Activated CD4-positive, alpha-beta T cell treated with anti-CD3 and anti-CD28 coated beads for 36 hours (primary cell): Measurements from ENCODE around the gene PPM1B. TPM values are rescaled to one million over a fixed set of nuclear protein-coding genes. Genes with fewer than 3 reads are reported as not detected.
"Not testable (repeated sequence)": the region's sequence is repeated elsewhere in the genome, so short reads cannot be mapped to it uniquely, and the experiment has no call there.

Experiments used
- ATAC-seq: fragments of 200-7000 bp; cut with Tn5 transposase; one replicate; pipeline ENCODE4 v1.10.0; 2021; ENCODE audit warnings: mild to moderate bottlenecking, moderate library complexity
- CTCF ChIA-PET: fragments of 350-600 bp; sonication (Branson Sonifier 250); formaldehyde crosslinking; loops from one replicate; lab custom pipeline; 2021; ENCODE audit warnings: antibody characterized with exemption; lab: Charles Lee
- POLR2A ChIA-PET: fragments of 350-600 bp; sonication (Branson Sonifier 250); formaldehyde crosslinking; loops from one replicate; lab custom pipeline; 2021; ENCODE audit warnings: antibody characterized with exemption, inconsistent platforms; lab: Charles Lee
- DNase-seq: peaks from one replicate; pipeline ENCODE4 v3.0.0-alpha.2; 2020
- H3K27ac Mint-ChIP-seq: one replicate; pipeline ENCODE4 v1.8.0; 2021; ENCODE audit warnings: mixed read lengths
- H3K27me3 Mint-ChIP-seq: one replicate; pipeline ENCODE4 v1.8.0; 2021; ENCODE audit warnings: mixed read lengths
- H3K36me3 Mint-ChIP-seq: one replicate; pipeline ENCODE4 v1.8.0; 2021; ENCODE audit warnings: low read depth, mixed read lengths
- H3K4me1 Mint-ChIP-seq: one replicate; pipeline ENCODE4 v1.8.0; 2021; ENCODE audit warnings: mixed read lengths
- H3K4me3 Mint-ChIP-seq: one replicate; pipeline ENCODE4 v1.8.0; 2021; ENCODE audit warnings: mild to moderate bottlenecking, moderate library complexity, mixed read lengths
- H3K9me3 Mint-ChIP-seq: one replicate; pipeline ENCODE4 v1.8.0; 2021; ENCODE audit warnings: low read depth, mixed read lengths
- intact Hi-C, 2 experiments: fragments of 100-400 bp; cut with DNase I in 1 of 2; cut with micrococcal nuclease in 1 of 2; formaldehyde crosslinking; loops; one replicate each; pipeline versions ENCODE4 v1.14.2 to v1.15.1; 2022 to 2024; cut with DNase I, micrococcal nuclease
- total RNA-seq, 2 experiments: library from RNA; stranded (reverse); gene quantifications; one replicate each; pipeline ENCODE4 v1.2.3, GENCODE V29; 2021

PPM1B gene
- total RNA-seq, 2 experiments from 2014 or later, result 34.8 to 42.0 TPM

GRCh38 chr2:44200011-44200410 is 31.3 kb downstream of the PPM1B start:
- CTCF ChIA-PET, result no interaction called here
- H3K4me3 Mint-ChIP-seq, result no peak overlapping the region
- POLR2A ChIA-PET, result no interaction called here
- H3K27ac Mint-ChIP-seq, result no peak overlapping the region
- intact Hi-C loops, result no loop called here
- H3K36me3 Mint-ChIP-seq, result peaks cover 36% of the 10 kb centered on the region
- peaks cover 61% of the 10 kb centered on the region for H3K4me1 Mint-ChIP-seq
- H3K27me3 Mint-ChIP-seq, result no peaks in the 10 kb centered on the region
- DNase-seq (no peak), ATAC-seq (peak; percentile 60)
- H3K9me3 Mint-ChIP-seq, result peaks cover 5% of the 10 kb centered on the region

GRCh38 chr2:44200759-44201158 is 32.1 kb downstream of the PPM1B start:
- no peaks in the 10 kb centered on the region for H3K27me3 Mint-ChIP-seq
- intact Hi-C loops, result no loop called here
- ChIA-PET CTCF (no interaction called here), POLR2A (no interaction called here)
- H3K27ac Mint-ChIP-seq, result no peak overlapping the region
- DNase-seq (no peak), ATAC-seq (no peak)
- peaks cover 61% of the 10 kb centered on the region for H3K4me1 Mint-ChIP-seq
- H3K4me3 Mint-ChIP-seq, result no peak overlapping the region
- H3K9me3 Mint-ChIP-seq, result peaks cover 5% of the 10 kb centered on the region
- peaks cover 36% of the 10 kb centered on the region for H3K36me3 Mint-ChIP-seq

GRCh38 chr2:44201648-44202165 is 33.0 kb downstream of the PPM1B start:
- Mint-ChIP-seq H3K27me3 (no peaks in the 10 kb centered on the region), H3K4me3 (no peak overlapping the region), H3K9me3 (peaks cover 5% of the 10 kb centered on the region), H3K36me3 (peaks cover 30% of the 10 kb centered on the region), H3K27ac (no peak overlapping the region), H3K4me1 (peaks cover 58% of the 10 kb centered on the region)
- intact Hi-C loops, result no loop called here
- ChIA-PET POLR2A (no interaction called here), CTCF (interaction anchor here (0.6 to 1.6 kb wide), 4 partner anchors 12 to 567 kb away, joined by 3 to 10 read pairs (median 3); no protein-coding TSS in a partner anchor)
- ATAC-seq, result no peak
- no peak for DNase-seq

- POLR2A ChIA-PET, result no interaction called here
- CTCF ChIA-PET, result interaction anchor here (0.7 to 2.5 kb wide), 4 partner anchors 10 to 50 kb away, joined by 3 to 5 read pairs (median 4); no protein-coding TSS in a partner anchor
- Mint-ChIP-seq H3K4me3 (no peak overlapping the region), H3K27ac (no peak overlapping the region), H3K27me3 (no peaks in the 10 kb centered on the region), H3K4me1 (peaks cover 52% of the 10 kb centered on the region), H3K9me3 (peaks cover 5% of the 10 kb centered on the region), H3K36me3 (peaks cover 27% of the 10 kb centered on the region)
- intact Hi-C loops, result no loop called here
- ATAC-seq (no peak), DNase-seq (no peak)
These were observed 34.9 kb downstream of the PPM1B start for GRCh38 chr2:44203542-44203941.

DNA sequence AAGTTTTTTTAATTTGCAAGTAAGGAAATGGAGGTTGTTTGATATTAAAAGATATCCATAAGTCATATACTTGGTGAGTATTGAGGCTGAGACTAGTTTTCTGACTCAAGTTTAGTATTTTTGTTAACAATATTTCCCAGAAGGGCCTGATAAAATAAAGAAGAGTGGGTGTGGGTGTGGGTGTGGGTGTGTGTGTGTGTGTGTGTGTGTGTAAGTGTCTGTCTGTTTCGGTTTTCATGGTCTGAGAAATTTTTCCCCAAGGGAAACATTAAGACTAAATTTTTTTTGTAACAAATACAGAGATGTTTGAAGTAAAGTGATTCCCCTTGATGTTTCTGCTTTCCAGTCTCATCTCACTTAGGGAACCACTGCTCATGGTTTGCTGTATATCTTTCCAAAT is 36.5 kb downstream of the PPM1B start:
- POLR2A ChIA-PET, result no interaction called here
- Mint-ChIP-seq H3K4me3 (no peak overlapping the region), H3K27ac (no peak overlapping the region), H3K9me3 (peaks cover 5% of the 10 kb centered on the region), H3K4me1 (peaks cover 46% of the 10 kb centered on the region), H3K36me3 (peaks cover 29% of the 10 kb centered on the region), H3K27me3 (no peaks in the 10 kb centered on the region)
- ATAC-seq (peak; percentile 42), DNase-seq (no peak)
- intact Hi-C loops, result no loop called here
- CTCF ChIA-PET, result interaction anchor here (1.2 to 2.5 kb wide), 2 partner anchors 9 to 11 kb away, joined by 3 to 5 read pairs; no protein-coding TSS in a partner anchor

DNA sequence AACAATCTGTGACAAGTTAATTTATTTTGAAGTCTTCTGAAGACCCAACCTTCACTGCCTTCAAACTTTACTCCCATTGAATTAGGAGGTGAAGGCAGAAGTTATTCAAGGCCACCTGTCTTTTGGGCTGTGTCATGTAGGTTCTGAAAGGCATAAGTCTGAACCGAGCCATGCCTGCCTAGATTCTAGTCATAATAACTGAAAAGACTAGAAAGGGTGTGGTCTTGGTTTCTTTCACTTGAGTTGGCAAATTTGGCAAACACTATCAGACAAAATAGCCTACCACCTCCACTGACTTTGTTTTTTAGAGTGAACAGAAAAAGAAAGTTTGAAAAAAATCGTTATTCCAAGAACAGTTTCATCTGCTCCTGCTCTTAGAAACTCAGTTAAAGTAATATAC is 38.4 kb downstream of the PPM1B start:
- ATAC-seq, result peak; percentile 53

GRCh38 chr2:44207648-44208047 is 39.0 kb downstream of the PPM1B start:
- H3K9me3 Mint-ChIP-seq, H3K27me3 Mint-ChIP-seq, ATAC-seq, H3K27ac Mint-ChIP-seq, DNase-seq, POLR2A ChIA-PET, H3K4me3 Mint-ChIP-seq, intact Hi-C loops: not testable (repeated sequence)
- H3K36me3 Mint-ChIP-seq, result peaks cover 24% of the 10 kb centered on the region
- CTCF ChIA-PET, result interaction anchor here (1.7 kb wide), 1 partner anchor 120 kb away, joined by 4 read pairs; no protein-coding TSS in a partner anchor
- H3K4me1 Mint-ChIP-seq, result peaks cover 31% of the 10 kb centered on the region

More for the DNA sequence above, 38.4 kb downstream of the PPM1B start:
- Mint-ChIP-seq H3K4me1 (peaks cover 29% of the 10 kb centered on the region), H3K4me3 (no peak overlapping the region), H3K27me3 (no peaks in the 10 kb centered on the region), H3K27ac (no peak overlapping the region), H3K9me3 (peaks cover 5% of the 10 kb centered on the region), H3K36me3 (peaks cover 24% of the 10 kb centered on the region)
- intact Hi-C loops, result no loop called here
- POLR2A ChIA-PET, result no interaction called here
- CTCF ChIA-PET, result interaction anchor here (1.7 kb wide), 1 partner anchor 120 kb away, joined by 4 read pairs; no protein-coding TSS in a partner anchor
- DNase-seq, result no peak

DNA sequence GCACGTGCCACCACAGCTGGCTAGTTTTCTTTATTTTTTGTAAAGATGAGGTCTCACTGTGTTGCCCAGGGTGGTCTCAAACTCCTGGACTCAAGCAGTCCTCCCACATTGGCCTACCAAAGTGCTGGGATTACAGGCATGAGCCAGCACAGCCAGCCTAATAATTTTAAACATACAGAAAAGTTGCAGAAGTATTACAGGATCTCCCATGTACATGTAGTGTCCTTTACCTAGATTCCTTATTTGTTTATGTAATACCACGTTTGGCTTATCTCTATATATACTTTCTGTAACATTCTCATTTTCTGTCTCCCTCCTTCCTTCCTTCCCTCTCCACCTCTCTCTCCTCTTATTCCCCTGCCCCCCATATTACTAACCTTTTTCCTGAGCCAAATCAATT is 41.7 kb downstream of the PPM1B start:
- H3K9me3 Mint-ChIP-seq, result no peaks in the 10 kb centered on the region
- DNase-seq (no peak), ATAC-seq (no peak)
- peaks cover 14% of the 10 kb centered on the region for H3K36me3 Mint-ChIP-seq
- peaks cover 22% of the 10 kb centered on the region for H3K4me1 Mint-ChIP-seq
- H3K27me3 Mint-ChIP-seq, result no peaks in the 10 kb centered on the region
- POLR2A ChIA-PET, result interaction anchor here (0.6 kb wide), 1 partner anchor 30 kb away, joined by 5 read pairs; no protein-coding TSS in a partner anchor
- CTCF ChIA-PET, result no interaction called here
- intact Hi-C loops, result no loop called here
- no peak overlapping the region for H3K27ac Mint-ChIP-seq
- no peak overlapping the region for H3K4me3 Mint-ChIP-seq

- Mint-ChIP-seq H3K36me3 (peaks cover 18% of the 10 kb centered on the region), H3K4me3 (no peak overlapping the region), H3K9me3 (no peaks in the 10 kb centered on the region), H3K27ac (no peak overlapping the region), H3K27me3 (no peaks in the 10 kb centered on the region), H3K4me1 (peaks cover 24% of the 10 kb centered on the region)
- ChIA-PET POLR2A (no interaction called here), CTCF (no interaction called here)
- intact Hi-C loops, result no loop called here
- ATAC-seq (no peak), DNase-seq (no peak)
These were observed 42.5 kb downstream of the PPM1B start for GRCh38 chr2:44211183-44211582.

- ChIA-PET CTCF (interaction anchor here (0.7 to 1.6 kb wide), 3 partner anchors 122 to 603 kb away, joined by 4 read pairs; no protein-coding TSS in a partner anchor), POLR2A (interaction anchor here (0.6 kb wide), 1 partner anchor 150 kb away, joined by 6 read pairs; the partner anchor contains the start of gene CAMKMT)
- peak overlapping the region; percentile 15 for H3K27ac Mint-ChIP-seq
- intact Hi-C loops, result no loop called here
- no peak for DNase-seq
- H3K4me3 Mint-ChIP-seq, result no peak overlapping the region
- no peaks in the 10 kb centered on the region for H3K9me3 Mint-ChIP-seq
- peaks cover 24% of the 10 kb centered on the region for H3K4me1 Mint-ChIP-seq
- no peak for ATAC-seq
- peaks cover 22% of the 10 kb centered on the region for H3K36me3 Mint-ChIP-seq
- no peaks in the 10 kb centered on the region for H3K27me3 Mint-ChIP-seq
These were observed 43.6 kb downstream of the PPM1B start for GRCh38 chr2:44212302-44212701.

- Mint-ChIP-seq H3K27me3 (no peaks in the 10 kb centered on the region), H3K4me1 (peaks cover 23% of the 10 kb centered on the region), H3K36me3 (peaks cover 18% of the 10 kb centered on the region), H3K4me3 (no peak overlapping the region), H3K9me3 (no peaks in the 10 kb centered on the region), H3K27ac (no peak overlapping the region)
- DNase-seq, result no peak
- intact Hi-C loops, result no loop called here
- POLR2A ChIA-PET, result no interaction called here
- CTCF ChIA-PET, result interaction anchor here (0.6 to 1.1 kb wide), 2 partner anchors 172 to 1812 kb away, joined by 3 read pairs; no protein-coding TSS in a partner anchor
- no peak for ATAC-seq
These were observed 47.2 kb downstream of the PPM1B start for GRCh38 chr2:44215827-44216226.

DNA sequence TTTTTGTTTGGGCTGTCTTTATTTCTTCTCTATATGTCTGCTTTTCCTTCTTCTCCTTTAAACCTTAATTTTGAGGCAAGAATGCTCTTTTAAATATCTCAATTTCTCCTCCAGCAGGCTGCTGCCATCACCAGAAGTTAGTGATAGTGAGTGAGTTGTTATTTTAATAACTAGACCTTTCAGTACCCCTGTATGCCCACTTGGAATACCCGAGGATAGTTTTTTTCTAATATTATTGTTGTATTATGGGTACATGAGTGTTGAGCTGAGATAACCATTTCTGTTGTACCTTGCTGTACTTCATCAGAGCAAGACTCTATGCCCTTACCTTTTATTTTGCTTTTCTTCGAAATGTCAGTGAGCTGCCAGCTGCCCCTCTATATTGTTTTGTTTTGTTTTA is 50.1 kb downstream of the PPM1B start:
- H3K36me3 Mint-ChIP-seq, result peaks cover 23% of the 10 kb centered on the region
- peak overlapping the region; percentile 38 for H3K27ac Mint-ChIP-seq
- ChIA-PET POLR2A (no interaction called here), CTCF (interaction anchor here (0.6 to 2.5 kb wide), 6 partner anchors 14 to 102 kb away, joined by 3 to 5 read pairs (median 3); no protein-coding TSS in a partner anchor)
- no peak for ATAC-seq
- peaks cover 13% of the 10 kb centered on the region for H3K4me1 Mint-ChIP-seq
- DNase-seq, result no peak
- intact Hi-C loops, result no loop called here
- no peak overlapping the region for H3K4me3 Mint-ChIP-seq
- H3K9me3 Mint-ChIP-seq, result no peaks in the 10 kb centered on the region
- H3K27me3 Mint-ChIP-seq, result no peaks in the 10 kb centered on the region
